ENCODE results near the gene BMP8B. TPM values are rescaled to one million over a fixed set of nuclear protein-coding genes. Genes with fewer than 3 reads are reported as not detected.
"Not testable (repeated sequence)": the region's sequence is repeated elsewhere in the genome, so short reads cannot be mapped to it uniquely, and the experiment has no call there.

The BMP8B gene
- total RNA-seq, 1 donor from 2014 or later, result 0.41 TPM

- FAIRE-seq, result no peak
- peak; percentile 66 to 74 for DNase-seq (ENCODE audit: low spot score in 2 of 2)
Observed at GRCh38 chr1:39816415-39817090, 27.9 kb upstream of the BMP8B start.

- FAIRE-seq (no peak), DNase-seq (ENCODE audit: low spot score in 2 of 2) (no peak)
Observed at GRCh38 chr1:39812913-39813312, 24.2 kb upstream of the BMP8B start.

- FAIRE-seq, result no peak
Observed at GRCh38 chr1:39808784-39809517, 20.3 kb upstream of the BMP8B start.

GRCh38 chr1:39805385-39805784 lies 16.7 kb upstream of the BMP8B start:
- no peak for FAIRE-seq
- DNase-seq (ENCODE audit: low spot score in 2 of 2), result no peak

More at GRCh38 chr1:39808784-39809517, 20.3 kb upstream of the BMP8B start:
- no peak for DNase-seq (ENCODE audit: low spot score in 2 of 2)

GRCh38 chr1:39802496-39803260 lies 14.0 kb upstream of the BMP8B start:
- no peak for FAIRE-seq
- no peak for DNase-seq (ENCODE audit: low spot score in 2 of 2)

GRCh38 chr1:39800471-39800835 lies 11.8 kb upstream of the BMP8B start:
- DNase-seq (ENCODE audit: low spot score in 2 of 2) (no peak), FAIRE-seq (no peak)

GRCh38 chr1:39799770-39800470 lies 11.3 kb upstream of the BMP8B start:
- no peak for FAIRE-seq
- peak; percentile 65 to 70 for DNase-seq (ENCODE audit: low spot score in 2 of 2)

GRCh38 chr1:39798859-39799769 lies 10.4 kb upstream of the BMP8B start:
- not testable (repeated sequence) for FAIRE-seq; DNase-seq (ENCODE audit: low spot score in 2 of 2)

- no peak for FAIRE-seq
- no peak for DNase-seq (ENCODE audit: low spot score in 2 of 2)
Observed at GRCh38 chr1:39795651-39796050, 7.0 kb upstream of the BMP8B start.

GRCh38 chr1:39791838-39792237 lies 3.2 kb upstream of the BMP8B start:
- no peak for DNase-seq (ENCODE audit: low spot score in 2 of 2)
- FAIRE-seq, result no peak

GRCh38 chr1:39789571-39790110 lies 976 bp upstream of the BMP8B start:
- FAIRE-seq, result no peak
- DNase-seq (ENCODE audit: low spot score in 2 of 2), result no peak

- no peak for DNase-seq (ENCODE audit: low spot score in 2 of 2)
Observed at GRCh38 chr1:39788426-39788757, 273 bp downstream of the BMP8B start.

GRCh38 chr1:39787964-39788363 lies 701 bp downstream of the BMP8B start:
- not testable (repeated sequence) for FAIRE-seq; DNase-seq (ENCODE audit: low spot score in 2 of 2)

More at GRCh38 chr1:39788426-39788757, 273 bp downstream of the BMP8B start:
- FAIRE-seq, result no peak

GRCh38 chr1:39787468-39787867 lies 1.2 kb downstream of the BMP8B start:
- FAIRE-seq, result no peak
- DNase-seq (ENCODE audit: low spot score in 2 of 2), result no peak

GRCh38 chr1:39787108-39787375 lies 1.6 kb downstream of the BMP8B start:
- not testable (repeated sequence) for DNase-seq (ENCODE audit: low spot score in 2 of 2); FAIRE-seq

- FAIRE-seq; DNase-seq (ENCODE audit: low spot score in 2 of 2): not testable (repeated sequence)
Observed at GRCh38 chr1:39786303-39787107, 2.2 kb downstream of the BMP8B start.

- DNase-seq (ENCODE audit: low spot score in 2 of 2); FAIRE-seq: not testable (repeated sequence)
Observed at GRCh38 chr1:39782685-39783084, 6.0 kb downstream of the BMP8B start.

- no peak for DNase-seq (ENCODE audit: low spot score in 2 of 2)
- no peak for FAIRE-seq
Observed at GRCh38 chr1:39782103-39782502, 6.6 kb downstream of the BMP8B start.

GRCh38 chr1:39781349-39781715 lies 7.3 kb downstream of the BMP8B start:
- FAIRE-seq (no peak), DNase-seq (ENCODE audit: low spot score in 2 of 2) (no peak)

All from frontal cortex (tissue), 4 donors.